Parietal lobe (tissue), 2 donors: Measurements from ENCODE around the gene MSH4. TPM values are rescaled to one million over a fixed set of nuclear protein-coding genes. Genes with fewer than 3 reads are reported as not detected.

Experiments used
- small RNA-seq: library from RNA; depleted of rRNA; stranded (forward); fragments of <200 nt; gene quantifications from one replicate; pipeline ENCODE3, GENCODE V24; 2014; ENCODE audit warnings: low replicate concordance
- total RNA-seq: library from RNA; depleted of rRNA; stranded (reverse); fragments of >200 nt; gene quantifications from one replicate; pipeline ENCODE4 v1.2.3, GENCODE V29; 2014

MSH4 gene
- total RNA-seq, result 1.9 TPM

DNA sequence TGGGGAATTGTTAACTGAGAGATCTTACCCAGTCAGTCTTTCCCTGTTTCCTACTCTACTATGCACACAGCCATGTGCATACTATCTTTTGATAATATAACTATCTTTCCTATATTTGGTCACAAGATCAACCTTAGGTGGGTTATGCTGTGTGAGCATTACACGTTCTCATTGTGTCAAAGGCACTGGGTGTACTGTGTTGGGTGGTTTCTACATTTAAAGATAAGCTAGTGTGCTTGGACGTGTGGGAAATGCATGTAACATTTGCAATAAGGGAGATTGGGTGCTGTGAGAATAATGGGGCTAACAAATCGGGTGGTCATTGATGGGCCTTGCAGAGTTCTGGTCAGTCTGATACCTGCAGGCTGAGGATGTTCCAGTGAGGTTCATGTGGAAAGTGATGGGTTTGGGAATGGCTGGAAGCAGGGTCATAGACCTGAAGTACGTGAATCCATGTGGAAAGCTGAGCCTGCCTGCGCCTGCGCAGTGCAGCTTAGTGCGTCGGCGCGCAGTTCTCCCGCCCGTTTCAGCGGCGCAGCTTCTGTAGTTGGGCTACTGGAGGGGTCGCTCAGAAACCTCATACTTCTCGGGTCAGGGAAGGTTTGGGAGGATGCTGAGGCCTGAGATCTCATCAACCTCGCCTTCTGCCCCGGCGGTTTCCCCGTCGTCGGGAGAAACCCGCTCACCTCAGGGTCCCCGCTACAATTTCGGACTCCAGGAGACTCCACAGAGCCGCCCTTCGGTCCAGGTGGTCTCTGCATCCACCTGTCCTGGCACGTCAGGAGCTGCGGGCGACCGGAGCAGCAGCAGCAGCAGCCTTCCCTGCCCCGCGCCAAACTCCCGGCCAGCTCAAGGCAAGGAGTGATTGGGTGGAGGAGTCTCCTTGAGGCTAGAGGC, at the start of gene MSH4:
Gene MSH4, plus strand, starts transcription at position 507 of the 897 bp plus-strand sequence. Its CDS starts 104 bp downstream, at position 611.

GRCh38 chr1:75785983-75786853, 10.5 kb upstream of the MSH4 start, which contains the start of gene RABGGTB:
Gene RABGGTB (plus strand): TSS chr1:75786256. CDS start chr1:75786272, 16 bp downstream.

DNA sequence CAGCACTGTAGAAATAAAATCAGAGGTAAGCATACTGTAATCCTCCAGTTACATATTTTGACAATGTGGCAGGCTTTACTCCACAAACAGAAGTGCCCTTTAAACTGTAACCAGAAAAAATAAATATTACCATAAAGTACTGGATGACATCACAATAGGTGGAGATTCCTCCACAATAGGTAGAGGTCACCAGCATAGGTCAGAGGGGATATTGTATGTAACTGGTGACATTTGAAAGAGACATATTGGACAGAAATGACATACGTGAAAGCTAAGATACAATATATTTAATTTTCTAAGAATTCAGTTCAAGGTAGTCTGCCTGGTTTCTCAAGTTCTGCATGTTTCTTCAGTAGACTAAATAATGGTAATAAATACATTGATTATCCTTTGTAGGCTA, 135.6 kb downstream of the MSH4 start, which contains the start of gene ASB17:
Gene ASB17, minus strand, starts transcription at position 101 of the 400 bp plus-strand sequence. CDS start 113 bp downstream, outside the sequence.

Small RNA genes lying within 50 kb of the gene (small RNA-seq; reads per million reads assigned to genes)
- gene SNORD45A, result not detected
- gene SNORD45B, result not detected
- gene SNORD45C, result not detected

Other genes starting within 250 kb of the MSH4 start
- gene SLC44A5, start 185.8 kb upstream of the MSH4 start, total RNA-seq, result 219 TPM
- 79.5 TPM for gene ACADM, start 72.2 kb upstream of the MSH4 start, total RNA-seq
- gene RABGGTB, start 10.6 kb upstream of the MSH4 start, total RNA-seq, result 75.1 TPM
- not detected for gene ASB17, start 135.5 kb downstream of the MSH4 start, total RNA-seq